Endodermal cell (in vitro differentiated cells): ENCODE results near the gene KCNIP4. TPM values are rescaled to one million over a fixed set of nuclear protein-coding genes. Genes with fewer than 3 reads are reported as not detected.

Source experiments
- DNase-seq: peaks from one replicate; pipeline ENCODE4 v3.0.0-alpha.2; 2017
- H3K27ac ChIP-seq: 2 replicates; pipeline ENCODE4 v1.5.1; 2013; ENCODE audit warnings: mild to moderate bottlenecking, low read depth, low read length, moderate library complexity
- H3K27me3 ChIP-seq: 2 replicates; pipeline ENCODE4 v1.6.1; 2013; ENCODE audit warnings: mild to moderate bottlenecking, low read length, moderate library complexity; ENCODE audit not compliant: insufficient read depth, control insufficient read depth, poor library complexity, severe bottlenecking
- H3K36me3 ChIP-seq: 2 replicates; pipeline ENCODE4 v1.7.0; 2013; ENCODE audit warnings: mild to moderate bottlenecking, low read length, moderate library complexity; ENCODE audit not compliant: control insufficient read depth, insufficient read depth
- H3K4me1 ChIP-seq: one replicate; pipeline ENCODE4 v1.7.0; 2013; ENCODE audit warnings: low read length; ENCODE audit not compliant: control insufficient read depth, insufficient read depth
- H3K4me3 ChIP-seq: 2 replicates; pipeline ENCODE4 v1.5.1; 2013; ENCODE audit warnings: mild to moderate bottlenecking, low read length, moderate library complexity
- H3K9ac ChIP-seq: 2 replicates; pipeline ENCODE4 v1.6.1; 2013; ENCODE audit warnings: mild to moderate bottlenecking, low read length, moderate library complexity; ENCODE audit not compliant: poor library complexity, severe bottlenecking; ENCODE audit errors: extremely low read depth
- H3K9me3 ChIP-seq: 2 replicates; pipeline ENCODE4 v1.6.1; 2013; ENCODE audit warnings: mild to moderate bottlenecking, low read length, moderate library complexity; ENCODE audit not compliant: control insufficient read depth
- H3K27ac Mint-ChIP-seq: 2 replicates; pipeline ENCODE4 v1.8.0; 2020; ENCODE audit warnings: mixed read lengths
- H3K27me3 Mint-ChIP-seq: 2 replicates; pipeline ENCODE4 v1.8.0; 2021; ENCODE audit warnings: mild to moderate bottlenecking, mixed read lengths; ENCODE audit not compliant: insufficient read depth
- H3K36me3 Mint-ChIP-seq: 2 replicates; pipeline ENCODE4 v1.8.0; 2020; ENCODE audit warnings: low read depth, mixed read lengths
- H3K4me1 Mint-ChIP-seq: 2 replicates; pipeline ENCODE4 v1.8.0; 2020; ENCODE audit warnings: mixed read lengths
- H3K4me3 Mint-ChIP-seq: 2 replicates; pipeline ENCODE4 v1.8.0; 2020; ENCODE audit warnings: mild to moderate bottlenecking, moderate library complexity, mixed read lengths
- H3K9me3 Mint-ChIP-seq: 2 replicates; pipeline ENCODE4 v1.8.0; 2020; ENCODE audit warnings: mild to moderate bottlenecking, mixed read lengths
- WGBS, 2 experiments: methylation state at CpG; one replicate each; pipeline versions ENCODE4 v1.1.5 to v1.1.7; 2013; ENCODE audit warnings: missing lambda C conversion rate in 2 of 2, mixed read lengths in 1 of 2; ENCODE audit not compliant: insufficient coverage in 1 of 2, insufficient read length in 1 of 2; 5-methylcytosine and 5-hydroxymethylcytosine counted together
- total RNA-seq, 2 donors: library from RNA; stranded (reverse); fragmentation: NEBNext Ultra II Directional in 1 of 2; extraction: Animal tissue kit (Norgen Biotek cat#: 25700) in 1 of 2; gene quantifications; 2 replicates in 1 of 2; 3 replicates in 1 of 2; pipeline ENCODE4 v1.2.1, GENCODE V29; 2021
- TF ChIP-seq, protein P1 (sequence below): fragments of 200-600 bp; sonication (generic); conservative IDR thresholded peaks from 2 replicates; pipeline ENCODE4 v1.5.0; 2021; ENCODE audit warnings: antibody characterized with exemption, mild to moderate bottlenecking

KCNIP4 gene
- total RNA-seq, 2 donors from 2014 or later: not detected

GRCh38 chr4:21893136-21893535 lies 55.4 kb downstream of the KCNIP4 start:
- H3K27ac Mint-ChIP-seq: no peak overlapping the region
- no peak for DNase-seq
- H3K4me3 ChIP-seq: no peak overlapping the region
- no peaks in the 10 kb centered on the region for H3K4me1 ChIP-seq
- no peak overlapping the region for H3K4me3 Mint-ChIP-seq
- H3K36me3 Mint-ChIP-seq: no peaks in the 10 kb centered on the region
- no peaks in the 10 kb centered on the region for H3K9me3 ChIP-seq
- H3K4me1 Mint-ChIP-seq: no peaks in the 10 kb centered on the region
- H3K27ac ChIP-seq: no peak overlapping the region
- peaks cover 4% of the 10 kb centered on the region for H3K9me3 Mint-ChIP-seq
- 89 to 96% methylated on average over 5 of the region's 5 CpGs for WGBS, 2 experiments
- TF ChIP-seq, protein P1, sequence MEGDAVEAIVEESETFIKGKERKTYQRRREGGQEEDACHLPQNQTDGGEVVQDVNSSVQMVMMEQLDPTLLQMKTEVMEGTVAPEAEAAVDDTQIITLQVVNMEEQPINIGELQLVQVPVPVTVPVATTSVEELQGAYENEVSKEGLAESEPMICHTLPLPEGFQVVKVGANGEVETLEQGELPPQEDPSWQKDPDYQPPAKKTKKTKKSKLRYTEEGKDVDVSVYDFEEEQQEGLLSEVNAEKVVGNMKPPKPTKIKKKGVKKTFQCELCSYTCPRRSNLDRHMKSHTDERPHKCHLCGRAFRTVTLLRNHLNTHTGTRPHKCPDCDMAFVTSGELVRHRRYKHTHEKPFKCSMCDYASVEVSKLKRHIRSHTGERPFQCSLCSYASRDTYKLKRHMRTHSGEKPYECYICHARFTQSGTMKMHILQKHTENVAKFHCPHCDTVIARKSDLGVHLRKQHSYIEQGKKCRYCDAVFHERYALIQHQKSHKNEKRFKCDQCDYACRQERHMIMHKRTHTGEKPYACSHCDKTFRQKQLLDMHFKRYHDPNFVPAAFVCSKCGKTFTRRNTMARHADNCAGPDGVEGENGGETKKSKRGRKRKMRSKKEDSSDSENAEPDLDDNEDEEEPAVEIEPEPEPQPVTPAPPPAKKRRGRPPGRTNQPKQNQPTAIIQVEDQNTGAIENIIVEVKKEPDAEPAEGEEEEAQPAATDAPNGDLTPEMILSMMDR: no peak
- H3K27me3 Mint-ChIP-seq: no peaks in the 10 kb centered on the region
- H3K36me3 ChIP-seq: no peaks in the 10 kb centered on the region
- H3K27me3 ChIP-seq: no peaks in the 10 kb centered on the region
- H3K9ac ChIP-seq: no peak overlapping the region

DNA sequence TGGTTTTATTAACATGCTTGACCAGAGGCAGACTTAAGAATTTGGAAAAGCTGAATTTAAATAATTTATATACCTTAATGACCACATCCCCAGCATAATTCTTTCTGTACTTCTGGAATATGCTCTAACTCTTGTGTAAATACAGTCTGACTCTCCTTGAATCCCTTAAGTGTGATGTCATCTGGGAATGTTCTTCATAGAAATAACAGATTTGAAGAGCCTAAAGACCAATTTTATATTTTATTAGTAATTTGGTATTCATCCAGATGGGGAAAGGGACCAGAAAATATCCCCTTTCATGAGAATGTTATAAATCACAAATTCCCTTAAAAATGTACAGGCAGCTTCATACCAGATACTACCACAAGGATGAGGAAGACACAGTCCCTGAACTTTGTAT lies 58.3 kb downstream of the KCNIP4 start:
- TF ChIP-seq, protein P1: no peak
- Histone ChIP-seq H3K36me3 (no peaks in the 10 kb centered on the region), H3K27me3 (no peaks in the 10 kb centered on the region), H3K4me3 (no peak overlapping the region), H3K27ac (no peak overlapping the region), H3K9me3 (no peaks in the 10 kb centered on the region), H3K4me1 (no peaks in the 10 kb centered on the region), H3K9ac (no peak overlapping the region)
- Mint-ChIP-seq H3K36me3 (no peaks in the 10 kb centered on the region), H3K4me1 (no peaks in the 10 kb centered on the region), H3K4me3 (no peak overlapping the region), H3K9me3 (no peaks in the 10 kb centered on the region), H3K27me3 (no peaks in the 10 kb centered on the region), H3K27ac (no peak overlapping the region)
- DNase-seq: no peak

GRCh38 chr4:21888195-21888976 lies 60.2 kb downstream of the KCNIP4 start:
- no peaks in the 10 kb centered on the region for H3K4me1 ChIP-seq
- no peak overlapping the region for H3K27ac ChIP-seq
- no peak overlapping the region for H3K9ac ChIP-seq
- no peak overlapping the region for H3K27ac Mint-ChIP-seq
- no peaks in the 10 kb centered on the region for H3K36me3 ChIP-seq
- no peaks in the 10 kb centered on the region for H3K36me3 Mint-ChIP-seq
- H3K9me3 ChIP-seq: no peaks in the 10 kb centered on the region
- DNase-seq: no peak
- 86% methylated on average over 2 to 3 of the region's 3 CpGs for WGBS, 2 experiments
- TF ChIP-seq, protein P1: no peak
- no peak overlapping the region for H3K4me3 Mint-ChIP-seq
- no peaks in the 10 kb centered on the region for H3K4me1 Mint-ChIP-seq
- no peaks in the 10 kb centered on the region for H3K27me3 Mint-ChIP-seq
- H3K4me3 ChIP-seq: no peak overlapping the region
- no peaks in the 10 kb centered on the region for H3K9me3 Mint-ChIP-seq
- H3K27me3 ChIP-seq: no peaks in the 10 kb centered on the region
